HepG2 (cell line): ENCODE data around the gene RNF208. TPM values are rescaled to one million over a fixed set of nuclear protein-coding genes. Genes with fewer than 3 reads are reported as not detected.

Experiments used
- CBX2 ChIP-seq, 2 experiments: fragments of 200-600 bp in 1 of 2; sonication (generic); formaldehyde crosslinking in 1 of 2; IDR thresholded peaks; 2 replicates each; pipeline versions ENCODE4 v1.7.0 to v1.8.1; 2018 to 2022; ENCODE audit warnings: low read depth in 2 of 2, low read length in 1 of 2, mild to moderate bottlenecking in 1 of 2, missing genetic modification reagents in 1 of 2
- CENPX ChIP-seq: sonication (generic); formaldehyde crosslinking; IDR thresholded peaks from 2 replicates; pipeline ENCODE4 v1.9.0; 2021; ENCODE audit warnings: mild to moderate bottlenecking, missing genetic modification reagents, moderate library complexity
- DBP ChIP-seq: sonication (generic); formaldehyde crosslinking; IDR thresholded peaks from 2 replicates; pipeline ENCODE4 v1.4.0; 2020; ENCODE audit warnings: missing genetic modification reagents; ENCODE audit errors: not compliant biosample characterization
- IRX3 ChIP-seq: sonication (generic); formaldehyde crosslinking; IDR thresholded peaks from 2 replicates; pipeline ENCODE4 v1.8.1; 2023; ENCODE audit warnings: mild to moderate bottlenecking, low read depth, missing genetic modification reagents, borderline replicate concordance
- KDM3A ChIP-seq: IDR thresholded peaks from 2 replicates; pipeline ENCODE4 v1.6.1; 2018; ENCODE audit warnings: low read depth, missing compliant biosample characterization
- KLF9 ChIP-seq: IDR thresholded peaks from 2 replicates; pipeline ENCODE4 v1.6.1; 2016; ENCODE audit warnings: low read depth
- NCOA5 ChIP-seq: sonication (generic); formaldehyde crosslinking; IDR thresholded peaks from 2 replicates; pipeline ENCODE4 v1.4.0; 2020; ENCODE audit warnings: missing genetic modification reagents
- NFIB ChIP-seq: sonication (generic); formaldehyde crosslinking; IDR thresholded peaks from 2 replicates; pipeline ENCODE4 v1.9.0; 2021; ENCODE audit warnings: missing genetic modification reagents, mild to moderate bottlenecking, borderline replicate concordance
- ONECUT2 ChIP-seq: sonication (generic); formaldehyde crosslinking; IDR thresholded peaks from 2 replicates; pipeline ENCODE4 v1.4.0; 2020; ENCODE audit warnings: missing genetic modification reagents
- SSRP1 ChIP-seq: IDR thresholded peaks from 2 replicates; pipeline ENCODE4 v1.6.1; 2016; ENCODE audit warnings: control low read depth
- STAT6 ChIP-seq: sonication (generic); formaldehyde crosslinking; IDR thresholded peaks from 2 replicates; pipeline ENCODE4 v1.4.0; 2020; ENCODE audit warnings: missing genetic modification reagents, mild to moderate bottlenecking, borderline replicate concordance
- TARDBP ChIP-seq: sonication (generic); formaldehyde crosslinking; IDR thresholded peaks from 2 replicates; pipeline ENCODE4 v1.8.0; 2022; ENCODE audit warnings: mild to moderate bottlenecking, missing genetic modification reagents
- TCF12 ChIP-seq, 2 experiments: fragments of 450-650 bp in 1 of 2; sonication (generic) in 1 of 2; formaldehyde crosslinking in 1 of 2; IDR thresholded peaks; 2 replicates each; pipeline versions ENCODE4 v1.6.1 to v1.8.0; 2017 to 2022; ENCODE audit warnings: antibody characterized with exemption in 1 of 2, mild to moderate bottlenecking in 1 of 2, missing genetic modification reagents in 1 of 2, moderate library complexity in 1 of 2
- ZBTB25 ChIP-seq: IDR thresholded peaks from 2 replicates; pipeline ENCODE4 v1.6.1; 2018; ENCODE audit warnings: missing genetic modification reagents
- ZNF232 ChIP-seq: sonication (generic); formaldehyde crosslinking; IDR thresholded peaks from 2 replicates; pipeline ENCODE4 v1.4.0; 2020; ENCODE audit warnings: missing genetic modification reagents, borderline replicate concordance
- ZNF234 ChIP-seq: sonication (generic); formaldehyde crosslinking; conservative IDR thresholded peaks from 2 replicates; pipeline ENCODE4 v1.5.1; 2020; ENCODE audit warnings: mild to moderate bottlenecking, missing genetic modification reagents
- ZNF550 ChIP-seq: sonication (generic); formaldehyde crosslinking; IDR thresholded peaks from 2 replicates; pipeline ENCODE4 v1.4.0; 2020; ENCODE audit warnings: mild to moderate bottlenecking, missing genetic modification reagents, borderline replicate concordance
- ZNF562 ChIP-seq: sonication (generic); formaldehyde crosslinking; IDR thresholded peaks from 2 replicates; pipeline ENCODE4 v1.8.0; 2022; ENCODE audit warnings: missing genetic modification reagents, borderline replicate concordance
- ZNF577 ChIP-seq: sonication (generic); formaldehyde crosslinking; IDR thresholded peaks from 2 replicates; pipeline ENCODE4 v1.4.0; 2020; ENCODE audit warnings: mild to moderate bottlenecking, low read depth, missing genetic modification reagents, borderline replicate concordance
- ZNF614 ChIP-seq: IDR thresholded peaks from 2 replicates; pipeline ENCODE4 v1.6.1; 2018; ENCODE audit warnings: missing biosample characterization, missing genetic modification reagents, inconsistent platforms, borderline replicate concordance
- ZNF615 ChIP-seq: sonication (generic); formaldehyde crosslinking; IDR thresholded peaks from 2 replicates; pipeline ENCODE4 v1.5.0; 2020; ENCODE audit warnings: mild to moderate bottlenecking, missing genetic modification reagents, borderline replicate concordance
- ZNF850 ChIP-seq: sonication (generic); formaldehyde crosslinking; conservative IDR thresholded peaks from 2 replicates; pipeline ENCODE4 v1.9.0; 2021; ENCODE audit warnings: mild to moderate bottlenecking, missing genetic modification reagents
- ZSCAN5A ChIP-seq: sonication (generic); formaldehyde crosslinking; IDR thresholded peaks from 2 replicates; pipeline ENCODE4 v1.8.0; 2022; ENCODE audit warnings: mild to moderate bottlenecking, missing genetic modification reagents, borderline replicate concordance
- polyA plus RNA-seq, 8 experiments: library from polyadenylated mRNA; depleted of rRNA in 3 of 8; stranded (reverse) in 7 of 8; unstranded in 1 of 8; fragments of >200 nt; fragmentation: Illumina TruSeq in 4 of 8; extraction: Trizol in 4 of 8; gene quantifications; 2 replicates each; pipeline versions ENCODE4 v1.2.1 to v1.2.3, GENCODE V29; 2011 to 2016; ENCODE audit warnings: low read depth in 4 of 8, missing spikeins in 1 of 8, mixed read lengths in 1 of 8; ENCODE audit not compliant: insufficient read depth in 1 of 8
- total RNA-seq, 5 experiments: library from RNA; depleted of rRNA; stranded (reverse); fragments of >200 nt; fragmentation: Illumina TruSeq; extraction: Trizol; gene quantifications; 2 replicates each; pipeline ENCODE4 v1.2.3, GENCODE V29; 2016; ENCODE audit warnings: low read depth in 1 of 5

Gene RNF208
- total and polyA plus RNA-seq, 2 of the 13 experiments (the other 11 are each of a cell fraction or from before 2014, with no cell fraction given): 1.6 to 2.1 TPM

- TF ChIP-seq IRX3 (CRISPR knock-in tag) (no peak), CBX2 (IDR thresholded peaks at IDR 0.05; ENCODE audit: low read depth, low read length) (no peak), CBX2 (CRISPR knock-in tag; IDR thresholded peaks at IDR 0.05; ENCODE audit: low read depth) (no peak), ZNF550 (no peak), TCF12 (IDR thresholded peaks at IDR 0.05) (no peak), TCF12 (CRISPR knock-in tag; IDR thresholded peaks at IDR 0.05) (peak; percentile 42; the same call in 1 of the 2 replicates), ZNF232 (0 out of 2 replicates have a peak, but pooled peaks have one; percentile 19), KDM3A (CRISPR knock-in tag) (peak; percentile 83), ZNF577 (CRISPR knock-in tag) (no peak), ZNF850 (no peak), SSRP1 (CRISPR knock-in tag) (no peak; the same call in 1 of the 2 replicates), ZNF614 (CRISPR knock-in tag) (no peak), TARDBP (peak; percentile 89), ZNF615 (CRISPR knock-in tag) (no peak; the same call in 1 of the 2 replicates), ZBTB25 (CRISPR knock-in tag) (peak; percentile 68; the same call in 1 of the 2 replicates), NFIB (CRISPR knock-in tag) (no peak), CENPX (no peak), ZNF234 (0 out of 2 replicates have a peak, but pooled peaks have one; percentile 44), KLF9 (CRISPR knock-in tag) (no peak; the same call in 1 of the 2 replicates), ONECUT2 (CRISPR knock-in tag) (no peak), NCOA5 (CRISPR knock-in tag) (no peak), STAT6 (CRISPR knock-in tag) (peak; percentile 49; the same call in 1 of the 2 replicates), ZNF562 (CRISPR knock-in tag) (no peak), ZSCAN5A (CRISPR knock-in tag) (no peak), DBP (CRISPR knock-in tag) (no peak)
Measured at GRCh38 chr9:137236238-137236935, 14.3 kb upstream of the RNF208 start (continued).
